Activated naive CD8-positive, alpha-beta T cell treated with anti-CD3 and anti-CD28 coated beads, Interleukin-2, amount 10 ng/mL, durations not matched to agents 7 days and 5 days (primary cell): Measurements from ENCODE around the gene JMJD1C. TPM values are rescaled to one million over a fixed set of nuclear protein-coding genes. Genes with fewer than 3 reads are reported as not detected.

Source experiments
- ATAC-seq: fragments of 150-1000 bp; cut with Tn5 transposase; one replicate; pipeline ENCODE4 v1.10.0; 2021; ENCODE audit warnings: low read depth, moderate library complexity
- POLR2A ChIA-PET: fragments of 350-600 bp; sonication (Branson Sonifier 250); formaldehyde crosslinking; loops from one replicate; lab custom pipeline; 2021; ENCODE audit warnings: antibody characterized with exemption; lab: Charles Lee
- DNase-seq: peaks from one replicate; pipeline ENCODE4 v3.0.0; 2021
- H3K27ac Mint-ChIP-seq: one replicate; pipeline ENCODE4 v1.8.0; 2022; ENCODE audit warnings: mild to moderate bottlenecking, mixed read lengths
- H3K27me3 Mint-ChIP-seq: one replicate; pipeline ENCODE4 v1.8.0; 2022; ENCODE audit warnings: mild to moderate bottlenecking, moderate library complexity, mixed read lengths
- H3K36me3 Mint-ChIP-seq: one replicate; pipeline ENCODE4 v1.8.0; 2021; ENCODE audit warnings: mild to moderate bottlenecking, mixed read lengths
- H3K4me1 Mint-ChIP-seq: one replicate; pipeline ENCODE4 v1.8.0; 2021; ENCODE audit warnings: mixed read lengths
- H3K4me3 Mint-ChIP-seq: one replicate; pipeline ENCODE4 v1.8.0; 2022; ENCODE audit warnings: mild to moderate bottlenecking, moderate library complexity, mixed read lengths
- H3K9me3 Mint-ChIP-seq: one replicate; pipeline ENCODE4 v1.8.0; 2021; ENCODE audit warnings: mixed read lengths
- total RNA-seq, 2 experiments: library from RNA; stranded (reverse); gene quantifications; one replicate each; pipeline ENCODE4 v1.2.3, GENCODE V29; 2021

Gene JMJD1C
- total RNA-seq, 2 experiments from 2014 or later = 91.9 to 94.4 TPM

GRCh38 chr10:63210611-63211196, 255.1 kb downstream of the JMJD1C start:
- H3K4me3 Mint-ChIP-seq = no peak overlapping the region
- H3K9me3 Mint-ChIP-seq = no peaks in the 10 kb centered on the region
- H3K4me1 Mint-ChIP-seq = peaks cover 37% of the 10 kb centered on the region
- ATAC-seq = no peak
- POLR2A ChIA-PET = interaction anchor here (0.9 kb wide), 1 partner anchor 54 kb away, joined by 3 read pairs; no protein-coding TSS in a partner anchor
- peaks cover 51% of the 10 kb centered on the region for H3K36me3 Mint-ChIP-seq
- no peak for DNase-seq
- no peaks in the 10 kb centered on the region for H3K27me3 Mint-ChIP-seq
- peak overlapping the region; percentile 28 for H3K27ac Mint-ChIP-seq

GRCh38 chr10:63209705-63210104, 256.1 kb downstream of the JMJD1C start:
- ATAC-seq = no peak
- POLR2A ChIA-PET = no interaction called here
- peaks cover 49% of the 10 kb centered on the region for H3K36me3 Mint-ChIP-seq

GRCh38 chr10:63208986-63209385, 256.8 kb downstream of the JMJD1C start:
- Mint-ChIP-seq H3K9me3 (no peaks in the 10 kb centered on the region), H3K4me1 (peaks cover 51% of the 10 kb centered on the region)

More at GRCh38 chr10:63209705-63210104, 256.1 kb downstream of the JMJD1C start:
- H3K9me3 Mint-ChIP-seq = no peaks in the 10 kb centered on the region
- DNase-seq = no peak
- H3K4me3 Mint-ChIP-seq = no peak overlapping the region
- H3K27ac Mint-ChIP-seq = no peak overlapping the region
- no peaks in the 10 kb centered on the region for H3K27me3 Mint-ChIP-seq
- H3K4me1 Mint-ChIP-seq = peaks cover 44% of the 10 kb centered on the region

GRCh38 chr10:63206997-63207811, 258.6 kb downstream of the JMJD1C start:
- POLR2A ChIA-PET = interaction anchor here (0.6 to 1.5 kb wide), 2 partner anchors 62 to 258 kb away, joined by 4 to 5 read pairs; no protein-coding TSS in a partner anchor
- peak; percentile 52 for ATAC-seq
- H3K4me1 Mint-ChIP-seq = peaks cover 54% of the 10 kb centered on the region
- H3K4me3 Mint-ChIP-seq = peak overlapping the region; percentile 68
- no peaks in the 10 kb centered on the region for H3K9me3 Mint-ChIP-seq
- no peaks in the 10 kb centered on the region for H3K27me3 Mint-ChIP-seq
- no peak for DNase-seq
- H3K36me3 Mint-ChIP-seq = peaks cover 40% of the 10 kb centered on the region
- peak overlapping the region; percentile 87 for H3K27ac Mint-ChIP-seq

More at GRCh38 chr10:63208986-63209385, 256.8 kb downstream of the JMJD1C start:
- POLR2A ChIA-PET = no interaction called here
- Mint-ChIP-seq H3K36me3 (peaks cover 49% of the 10 kb centered on the region), H3K27me3 (no peaks in the 10 kb centered on the region), H3K27ac (peak overlapping the region; percentile 62), H3K4me3 (no peak overlapping the region)
- DNase-seq (no peak), ATAC-seq (no peak)

GRCh38 chr10:63206576-63206975, 259.2 kb downstream of the JMJD1C start:
- H3K36me3 Mint-ChIP-seq = peaks cover 35% of the 10 kb centered on the region
- peaks cover 51% of the 10 kb centered on the region for H3K4me1 Mint-ChIP-seq
- POLR2A ChIA-PET = interaction anchor here (0.6 to 1.5 kb wide), 2 partner anchors 63 to 258 kb away, joined by 4 to 5 read pairs; no protein-coding TSS in a partner anchor
- no peaks in the 10 kb centered on the region for H3K27me3 Mint-ChIP-seq
- H3K9me3 Mint-ChIP-seq = no peaks in the 10 kb centered on the region
- no peak for DNase-seq
- ATAC-seq = peak; percentile 35
- peak overlapping the region; percentile 68 for H3K4me3 Mint-ChIP-seq
- H3K27ac Mint-ChIP-seq = peak overlapping the region; percentile 87

GRCh38 chr10:63205421-63205820, 260.4 kb downstream of the JMJD1C start:
- ATAC-seq (no peak), DNase-seq (no peak)
- H3K36me3 Mint-ChIP-seq = peaks cover 25% of the 10 kb centered on the region
- peaks cover 43% of the 10 kb centered on the region for H3K4me1 Mint-ChIP-seq
- H3K27me3 Mint-ChIP-seq = no peaks in the 10 kb centered on the region
- POLR2A ChIA-PET = interaction anchor here (0.6 kb wide), 1 partner anchor 21 kb away, joined by 5 read pairs; no protein-coding TSS in a partner anchor
- no peaks in the 10 kb centered on the region for H3K9me3 Mint-ChIP-seq
- H3K27ac Mint-ChIP-seq = peak overlapping the region; percentile 40
- H3K4me3 Mint-ChIP-seq = peak overlapping the region; percentile 26

GRCh38 chr10:63204667-63205391, 260.9 kb downstream of the JMJD1C start:
- DNase-seq = no peak
- H3K4me1 Mint-ChIP-seq = peaks cover 40% of the 10 kb centered on the region
- H3K4me3 Mint-ChIP-seq = peak overlapping the region; percentile 74
- ATAC-seq = no peak
- peaks cover 21% of the 10 kb centered on the region for H3K36me3 Mint-ChIP-seq
- no peaks in the 10 kb centered on the region for H3K27me3 Mint-ChIP-seq
- H3K27ac Mint-ChIP-seq = peak overlapping the region; percentile 85
- POLR2A ChIA-PET = no interaction called here
- no peaks in the 10 kb centered on the region for H3K9me3 Mint-ChIP-seq

- Mint-ChIP-seq H3K4me3 (no peak overlapping the region), H3K27ac (no peak overlapping the region), H3K4me1 (peaks cover 22% of the 10 kb centered on the region), H3K9me3 (no peaks in the 10 kb centered on the region), H3K27me3 (no peaks in the 10 kb centered on the region), H3K36me3 (peaks cover 14% of the 10 kb centered on the region)
- no peak for DNase-seq
- POLR2A ChIA-PET = interaction anchor here (1.0 kb wide), 1 partner anchor 429 kb away, joined by 3 read pairs; no protein-coding TSS in a partner anchor
- ATAC-seq = no peak
Observed at GRCh38 chr10:63201118-63201517, 264.7 kb downstream of the JMJD1C start.

GRCh38 chr10:63200431-63200830, 265.3 kb downstream of the JMJD1C start:
- ATAC-seq = no peak
- no peaks in the 10 kb centered on the region for H3K27me3 Mint-ChIP-seq
- H3K27ac Mint-ChIP-seq = no peak overlapping the region
- no peaks in the 10 kb centered on the region for H3K9me3 Mint-ChIP-seq
- peaks cover 17% of the 10 kb centered on the region for H3K36me3 Mint-ChIP-seq
- DNase-seq = no peak
- POLR2A ChIA-PET = interaction anchor here (1.0 kb wide), 1 partner anchor 430 kb away, joined by 3 read pairs; no protein-coding TSS in a partner anchor
- H3K4me1 Mint-ChIP-seq = peaks cover 18% of the 10 kb centered on the region
- H3K4me3 Mint-ChIP-seq = no peak overlapping the region

GRCh38 chr10:63199716-63200115, 266.1 kb downstream of the JMJD1C start:
- DNase-seq = no peak
- POLR2A ChIA-PET = no interaction called here
- H3K36me3 Mint-ChIP-seq = peaks cover 15% of the 10 kb centered on the region
- no peak overlapping the region for H3K4me3 Mint-ChIP-seq
- peaks cover 13% of the 10 kb centered on the region for H3K4me1 Mint-ChIP-seq
- no peak for ATAC-seq
- H3K9me3 Mint-ChIP-seq = no peaks in the 10 kb centered on the region
- no peak overlapping the region for H3K27ac Mint-ChIP-seq
- no peaks in the 10 kb centered on the region for H3K27me3 Mint-ChIP-seq

GRCh38 chr10:63197344-63198092, 268.3 kb downstream of the JMJD1C start:
- H3K4me3 Mint-ChIP-seq = no peak overlapping the region
- H3K27me3 Mint-ChIP-seq = no peaks in the 10 kb centered on the region
- no peak for DNase-seq
- H3K9me3 Mint-ChIP-seq = no peaks in the 10 kb centered on the region
- no peak overlapping the region for H3K27ac Mint-ChIP-seq
- POLR2A ChIA-PET = no interaction called here
- H3K36me3 Mint-ChIP-seq = peaks cover 25% of the 10 kb centered on the region
- peaks cover 5% of the 10 kb centered on the region for H3K4me1 Mint-ChIP-seq
- no peak for ATAC-seq

- ATAC-seq = no peak
- H3K36me3 Mint-ChIP-seq = peaks cover 34% of the 10 kb centered on the region
- DNase-seq = no peak
- H3K4me3 Mint-ChIP-seq = no peak overlapping the region
- POLR2A ChIA-PET = no interaction called here
- peaks cover 2% of the 10 kb centered on the region for H3K4me1 Mint-ChIP-seq
- no peak overlapping the region for H3K27ac Mint-ChIP-seq
- H3K9me3 Mint-ChIP-seq = no peaks in the 10 kb centered on the region
- H3K27me3 Mint-ChIP-seq = no peaks in the 10 kb centered on the region
Observed at GRCh38 chr10:63192826-63193225, 273.0 kb downstream of the JMJD1C start.
